Panc1 (cell line): Measurements from ENCODE around the gene ERG. TPM values are rescaled to one million over a fixed set of nuclear protein-coding genes. Genes with fewer than 3 reads are reported as not detected.

Experiments
- ATAC-seq: fragments of 200-7000 bp; cut with Tn5 transposase; 2 replicates; pipeline ENCODE4 v1.9.1; 2020; ENCODE audit warnings: mild to moderate bottlenecking, moderate library complexity
- BruUV-seq: library from RNA; stranded (reverse); fragments of 400-500 nt; replicated peaks from 2 replicates; lab custom pipeline; 2021; lab: Mats Ljungman, UMichigan
- CTCF ChIA-PET: fragments of 300-600 bp; sonication (Branson Sonifier 250); formaldehyde crosslinking; loops from one replicate; lab custom pipeline; 2022; ENCODE audit warnings: antibody characterized with exemption; lab: Charles Lee
- POLR2A ChIA-PET: fragments of 300-600 bp; sonication (Branson Sonifier 250); formaldehyde crosslinking; loops from one replicate; lab custom pipeline; 2022; ENCODE audit warnings: antibody characterized with exemption; lab: Charles Lee
- DNase-seq: peaks from one replicate; pipeline ENCODE4 v3.0.0-alpha.2; 2010; ENCODE audit warnings: low read depth, low spot score
- H3K27ac ChIP-seq: 2 replicates; pipeline ENCODE4 v1.5.1; 2011; ENCODE audit warnings: mild to moderate bottlenecking, low read length, inconsistent platforms
- H3K27me3 ChIP-seq: fragments of 200-500 bp; sonication (Bioruptor generic); 2 replicates; pipeline ENCODE4 v1.6.0; 2014; ENCODE audit warnings: low read length, inconsistent platforms; ENCODE audit not compliant: control insufficient read depth, insufficient read depth
- H3K36me3 ChIP-seq: fragments of 200-500 bp; sonication (Bioruptor generic); 2 replicates; pipeline ENCODE4 v1.5.1; 2014; ENCODE audit warnings: inconsistent platforms, mild to moderate bottlenecking, low read length, moderate library complexity; ENCODE audit not compliant: control insufficient read depth, insufficient read depth
- H3K4me1 ChIP-seq: 2 replicates; pipeline ENCODE4 v1.5.1; 2011; ENCODE audit warnings: inconsistent platforms, mild to moderate bottlenecking, low read length, moderate library complexity; ENCODE audit not compliant: control insufficient read depth, insufficient read depth
- H3K4me3 ChIP-seq, 2 experiments: 2 replicates each; pipeline ENCODE4 v1.5.1; 2011 to 2012; ENCODE audit warnings: low read depth in 2 of 2, low read length in 2 of 2, mild to moderate bottlenecking in 2 of 2, inconsistent platforms in 1 of 2, moderate library complexity in 1 of 2
- H3K9me3 ChIP-seq: fragments of 200-500 bp; sonication (Bioruptor generic); 2 replicates; pipeline ENCODE4 v1.5.1; 2014; ENCODE audit warnings: low read depth, mild to moderate bottlenecking, inconsistent platforms, low read length, moderate library complexity; ENCODE audit not compliant: control insufficient read depth, insufficient read depth
- CTCF ChIP-seq: fragments of 450-650 bp; IDR thresholded peaks from 2 replicates; pipeline ENCODE4 v1.5.1; 2017; ENCODE audit warnings: mild to moderate bottlenecking
- POLR2AphosphoS5 ChIP-seq: IDR thresholded peaks from 2 replicates; pipeline ENCODE4 v1.6.1; 2012; ENCODE audit warnings: mild to moderate bottlenecking, low read depth, low read length, moderate library complexity
- REST ChIP-seq, 2 experiments: IDR thresholded peaks; 2 replicates each; pipeline ENCODE4 v1.6.1; 2011 to 2012; ENCODE audit warnings: low read depth in 2 of 2, control low read depth in 1 of 2, low read length in 1 of 2, mild to moderate bottlenecking in 1 of 2, moderate library complexity in 1 of 2; ENCODE audit not compliant: insufficient read depth in 1 of 2
- SIN3A ChIP-seq: IDR thresholded peaks from 2 replicates; pipeline ENCODE4 v1.6.1; 2012; ENCODE audit warnings: low read depth, mild to moderate bottlenecking, low read length, moderate library complexity, borderline replicate concordance; ENCODE audit not compliant: insufficient read depth
- TCF7L2 ChIP-seq: IDR thresholded peaks from 2 replicates; pipeline ENCODE4 v1.6.1; 2011; ENCODE audit warnings: mild to moderate bottlenecking, low read depth, low read length, inconsistent platforms
- in situ Hi-C: cut with HindIII; loops from 2 replicates; pipeline ENCODE4 v1.10.0; 2016; ENCODE audit warnings: low sequenced_read_pairs, low pct_unique_long_range_greater_than_20kb
- intact Hi-C: fragments of 100-400 bp; cut with micrococcal nuclease; formaldehyde crosslinking; loops from one replicate; pipeline ENCODE4 v1.10.0; 2022; ENCODE audit not compliant: unreplicated experiment
- total RNA-seq: library from RNA; stranded (reverse); gene quantifications from one replicate; pipeline ENCODE4 v1.2.1, GENCODE V29; 2021; ENCODE audit not compliant: unreplicated experiment

Gene ERG
- total RNA-seq, 1 experiment from 2014 or later = 0.49 TPM

- POLR2A ChIA-PET = no interaction called here
- ATAC-seq = no peak
- Histone ChIP-seq H3K36me3 (no peaks in the 10 kb centered on the region), H3K4me1 (no peaks in the 10 kb centered on the region), H3K27me3 (no peaks in the 10 kb centered on the region; the same call in 1 of the 2 replicates), H3K27ac (no peak overlapping the region), H3K4me3 (no peak overlapping the region), H3K9me3 (no peaks in the 10 kb centered on the region)
- CTCF ChIA-PET = interaction anchor here (0.5 kb wide), 1 partner anchor 325 kb away, joined by 5 read pairs; no protein-coding TSS in a partner anchor
- no TSS peak for BruUV-seq
- intact Hi-C loops = no loop called here
- no peak for TF ChIP-seq CTCF
- DNase-seq = no peak
- in situ Hi-C loops = no loop called here
Measured at GRCh38 chr21:38395581-38395980, 102.7 kb downstream of the ERG start.

DNA sequence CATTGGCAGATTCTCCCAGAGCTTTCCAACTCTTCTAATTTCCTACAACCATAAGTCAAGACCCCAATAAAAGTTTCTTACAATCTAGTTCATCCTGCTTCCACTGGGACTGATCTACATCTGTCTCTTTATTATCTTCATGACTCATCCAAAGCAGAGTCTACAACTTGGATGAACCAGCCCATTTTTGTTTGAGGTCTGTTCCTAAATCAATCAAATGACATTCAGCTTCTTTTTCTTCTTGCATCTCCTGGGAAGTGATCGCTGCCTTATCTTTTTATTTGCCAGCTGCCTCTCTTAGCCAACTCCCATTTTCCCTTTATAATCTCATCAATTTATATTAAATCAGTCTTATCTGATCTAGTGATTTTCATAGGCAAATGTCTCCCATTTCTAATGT, 105.6 kb downstream of the ERG start:
- H3K9me3 ChIP-seq = no peaks in the 10 kb centered on the region
- no peaks in the 10 kb centered on the region; the same call in 1 of the 2 replicates for H3K27me3 ChIP-seq
- in situ Hi-C loops (no loop called here), intact Hi-C loops (no loop called here)
- H3K27ac ChIP-seq = no peak overlapping the region
- ChIA-PET POLR2A (no interaction called here), CTCF (no interaction called here)
- ATAC-seq (no peak), DNase-seq (no peak)
- no peak for TF ChIP-seq CTCF
- no peak for TF ChIP-seq TCF7L2
- TF ChIP-seq SIN3A = no peak
- TF ChIP-seq POLR2AphosphoS5 = no peak
- no peak for TF ChIP-seq REST (IDR thresholded peaks at IDR 0.05; ENCODE audit: insufficient read depth in 1 of 2, low read depth in 2 of 2, low read length in 1 of 2)
- no peaks in the 10 kb centered on the region for H3K4me1 ChIP-seq
- no peak overlapping the region for H3K4me3 ChIP-seq
- no TSS peak for BruUV-seq
- H3K36me3 ChIP-seq = no peaks in the 10 kb centered on the region
